ENCODE measurements around the gene MFAP3.

DNA sequence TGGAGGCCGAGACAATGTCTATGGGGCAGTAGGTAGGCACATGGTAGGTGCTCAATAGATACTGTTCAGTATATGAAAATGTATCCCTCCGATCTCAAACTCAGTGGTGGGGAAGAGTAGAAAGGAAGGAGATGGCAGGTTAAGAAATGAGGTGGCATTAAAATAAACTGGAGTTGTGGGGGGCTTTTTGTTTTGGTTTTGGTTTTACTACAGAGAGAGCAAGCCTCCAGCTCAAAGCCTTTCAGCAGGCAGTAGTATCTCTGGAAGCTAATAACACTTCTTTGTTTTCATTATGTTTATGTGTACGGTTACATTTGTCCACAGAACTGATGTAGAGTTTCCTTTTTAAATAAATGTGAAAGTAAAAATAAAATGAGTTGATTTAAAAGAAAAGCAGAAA, 8.6 kb downstream of the MFAP3 start:
- TF ChIP-seq, protein P1, sequence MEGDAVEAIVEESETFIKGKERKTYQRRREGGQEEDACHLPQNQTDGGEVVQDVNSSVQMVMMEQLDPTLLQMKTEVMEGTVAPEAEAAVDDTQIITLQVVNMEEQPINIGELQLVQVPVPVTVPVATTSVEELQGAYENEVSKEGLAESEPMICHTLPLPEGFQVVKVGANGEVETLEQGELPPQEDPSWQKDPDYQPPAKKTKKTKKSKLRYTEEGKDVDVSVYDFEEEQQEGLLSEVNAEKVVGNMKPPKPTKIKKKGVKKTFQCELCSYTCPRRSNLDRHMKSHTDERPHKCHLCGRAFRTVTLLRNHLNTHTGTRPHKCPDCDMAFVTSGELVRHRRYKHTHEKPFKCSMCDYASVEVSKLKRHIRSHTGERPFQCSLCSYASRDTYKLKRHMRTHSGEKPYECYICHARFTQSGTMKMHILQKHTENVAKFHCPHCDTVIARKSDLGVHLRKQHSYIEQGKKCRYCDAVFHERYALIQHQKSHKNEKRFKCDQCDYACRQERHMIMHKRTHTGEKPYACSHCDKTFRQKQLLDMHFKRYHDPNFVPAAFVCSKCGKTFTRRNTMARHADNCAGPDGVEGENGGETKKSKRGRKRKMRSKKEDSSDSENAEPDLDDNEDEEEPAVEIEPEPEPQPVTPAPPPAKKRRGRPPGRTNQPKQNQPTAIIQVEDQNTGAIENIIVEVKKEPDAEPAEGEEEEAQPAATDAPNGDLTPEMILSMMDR (IDR thresholded peaks at IDR 0.05), result no peak
- TF ChIP-seq POLR2A (IDR thresholded peaks at IDR 0.05) (no peak), POLR2AphosphoS5 (IDR thresholded peaks at IDR 0.05) (no peak)

Data from transverse colon (tissue), 4 donors.